DOHH2 (cell line): ENCODE measurements around the gene WDFY3.

Experiments used
- H3F3A ChIP-seq: fragments of 200-600 bp; sonication (generic), shearing (Covaris generic); 2 replicates; pipeline ENCODE4 v1.6.0; 2016; ENCODE audit warnings: antibody characterized with exemption, mild to moderate bottlenecking; ENCODE audit not compliant: control insufficient read depth, insufficient read depth
- H3K27ac ChIP-seq: fragments of 200-600 bp; sonication (generic); 2 replicates; pipeline ENCODE4 v1.5.1; 2014; ENCODE audit warnings: low read depth, mild to moderate bottlenecking, low read length, moderate library complexity
- H3K27me3 ChIP-seq: fragments of 200-600 bp; sonication (generic); 2 replicates; pipeline ENCODE4 v1.6.1; 2014; ENCODE audit warnings: mild to moderate bottlenecking, low read length, mixed read lengths; ENCODE audit not compliant: control insufficient read depth
- H3K36me3 ChIP-seq: fragments of 200-600 bp; sonication (generic); 2 replicates; pipeline ENCODE4 v1.6.1; 2014; ENCODE audit warnings: mild to moderate bottlenecking, low read length, moderate library complexity, mixed read lengths; ENCODE audit not compliant: control insufficient read depth
- H3K4me1 ChIP-seq: fragments of 200-600 bp; sonication (generic); 2 replicates; pipeline ENCODE4 v1.6.1; 2014; ENCODE audit warnings: mild to moderate bottlenecking, low read length, mixed read lengths; ENCODE audit not compliant: control insufficient read depth
- H3K4me2 ChIP-seq: fragments of 200-600 bp; sonication (generic); 2 replicates; pipeline ENCODE4 v1.6.0; 2014; ENCODE audit warnings: mild to moderate bottlenecking, low read length, moderate library complexity
- H3K4me3 ChIP-seq: fragments of 200-600 bp; sonication (generic); 2 replicates; pipeline ENCODE4 v1.5.1; 2014; ENCODE audit warnings: mild to moderate bottlenecking, low read length, mixed read lengths
- H3K79me2 ChIP-seq: fragments of 200-600 bp; sonication (generic); 2 replicates; pipeline ENCODE4 v1.6.1; 2014; ENCODE audit warnings: mild to moderate bottlenecking, low read length, mixed read lengths; ENCODE audit not compliant: control insufficient read depth
- H3K9me2 ChIP-seq: fragments of 200-600 bp; sonication (generic); replicated peaks from 2 replicates; pipeline ENCODE4 v1.6.1; 2014; ENCODE audit warnings: mild to moderate bottlenecking, low read length, mixed read lengths; ENCODE audit not compliant: control insufficient read depth
- H3K9me3 ChIP-seq: fragments of 200-600 bp; sonication (generic); 2 replicates; pipeline ENCODE4 v1.6.1; 2014; ENCODE audit warnings: antibody characterized with exemption, low read length, mixed read lengths; ENCODE audit not compliant: control insufficient read depth, insufficient read depth
- H4K20me1 ChIP-seq: fragments of 200-600 bp; sonication (generic); 2 replicates; pipeline ENCODE4 v1.6.0; 2014; ENCODE audit warnings: low read depth, mild to moderate bottlenecking, antibody characterized with exemption, low read length, moderate library complexity; ENCODE audit not compliant: control insufficient read depth, insufficient read depth
- EZH2phosphoT487 ChIP-seq: fragments of 200-600 bp; sonication (generic); IDR thresholded peaks from 2 replicates; pipeline ENCODE4 v1.6.1; 2017; ENCODE audit warnings: borderline replicate concordance, mild to moderate bottlenecking, antibody characterized with exemption, low read length, moderate library complexity, mixed read lengths
- TF ChIP-seq, protein P1 (sequence below): fragments of 200-600 bp; sonication (generic); IDR thresholded peaks from one replicate; pipeline ENCODE4 v1.5.1; 2014; ENCODE audit warnings: antibody characterized with exemption, mild to moderate bottlenecking, low read depth, low read length; ENCODE audit not compliant: poor library complexity, severe bottlenecking

WDFY3 gene

DNA sequence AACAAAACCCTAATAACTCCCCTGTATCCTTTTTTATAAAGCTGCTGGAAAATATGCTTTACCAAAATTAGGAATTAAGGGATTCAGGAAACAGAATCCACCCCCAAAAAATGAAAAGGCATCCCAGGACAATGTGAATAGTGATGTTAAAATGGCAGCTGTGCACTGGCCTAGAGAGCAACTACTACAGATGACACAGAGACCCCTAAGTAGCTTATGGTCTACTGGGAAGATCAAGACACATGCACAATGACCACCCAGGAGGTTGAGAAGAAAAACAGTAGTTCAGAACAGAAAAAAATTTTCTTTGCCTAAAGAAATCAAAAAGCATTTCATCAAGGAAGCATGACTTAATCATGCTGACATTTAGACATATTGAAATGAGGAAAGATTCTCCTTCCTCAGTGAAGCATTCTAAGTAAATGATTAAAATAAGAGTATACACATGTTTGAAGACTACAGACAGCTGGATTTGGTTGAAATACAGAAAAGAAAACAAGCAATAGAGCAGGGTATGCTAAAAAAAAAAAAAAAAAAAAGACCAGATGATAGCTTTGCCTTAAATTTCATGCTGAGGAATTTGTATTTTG lies 117.3 kb downstream of the WDFY3 start:
- no peaks in the 10 kb centered on the region for H3K36me3 ChIP-seq
- H3K79me2 ChIP-seq: no peaks in the 10 kb centered on the region
- no peaks in the 10 kb centered on the region for H3K4me1 ChIP-seq
- H3F3A ChIP-seq: no peaks in the 10 kb centered on the region
- no peak overlapping the region for H3K4me3 ChIP-seq
- H3K27me3 ChIP-seq: no peaks in the 10 kb centered on the region
- TF ChIP-seq, protein P1, sequence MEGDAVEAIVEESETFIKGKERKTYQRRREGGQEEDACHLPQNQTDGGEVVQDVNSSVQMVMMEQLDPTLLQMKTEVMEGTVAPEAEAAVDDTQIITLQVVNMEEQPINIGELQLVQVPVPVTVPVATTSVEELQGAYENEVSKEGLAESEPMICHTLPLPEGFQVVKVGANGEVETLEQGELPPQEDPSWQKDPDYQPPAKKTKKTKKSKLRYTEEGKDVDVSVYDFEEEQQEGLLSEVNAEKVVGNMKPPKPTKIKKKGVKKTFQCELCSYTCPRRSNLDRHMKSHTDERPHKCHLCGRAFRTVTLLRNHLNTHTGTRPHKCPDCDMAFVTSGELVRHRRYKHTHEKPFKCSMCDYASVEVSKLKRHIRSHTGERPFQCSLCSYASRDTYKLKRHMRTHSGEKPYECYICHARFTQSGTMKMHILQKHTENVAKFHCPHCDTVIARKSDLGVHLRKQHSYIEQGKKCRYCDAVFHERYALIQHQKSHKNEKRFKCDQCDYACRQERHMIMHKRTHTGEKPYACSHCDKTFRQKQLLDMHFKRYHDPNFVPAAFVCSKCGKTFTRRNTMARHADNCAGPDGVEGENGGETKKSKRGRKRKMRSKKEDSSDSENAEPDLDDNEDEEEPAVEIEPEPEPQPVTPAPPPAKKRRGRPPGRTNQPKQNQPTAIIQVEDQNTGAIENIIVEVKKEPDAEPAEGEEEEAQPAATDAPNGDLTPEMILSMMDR: no peak
- no peak for TF ChIP-seq EZH2phosphoT487
- H3K27ac ChIP-seq: no peak overlapping the region
- no peaks in the 10 kb centered on the region for H4K20me1 ChIP-seq
- H3K9me3 ChIP-seq: no peaks in the 10 kb centered on the region
- no peak overlapping the region for H3K4me2 ChIP-seq
- no peaks in the 10 kb centered on the region for H3K9me2 ChIP-seq

DNA sequence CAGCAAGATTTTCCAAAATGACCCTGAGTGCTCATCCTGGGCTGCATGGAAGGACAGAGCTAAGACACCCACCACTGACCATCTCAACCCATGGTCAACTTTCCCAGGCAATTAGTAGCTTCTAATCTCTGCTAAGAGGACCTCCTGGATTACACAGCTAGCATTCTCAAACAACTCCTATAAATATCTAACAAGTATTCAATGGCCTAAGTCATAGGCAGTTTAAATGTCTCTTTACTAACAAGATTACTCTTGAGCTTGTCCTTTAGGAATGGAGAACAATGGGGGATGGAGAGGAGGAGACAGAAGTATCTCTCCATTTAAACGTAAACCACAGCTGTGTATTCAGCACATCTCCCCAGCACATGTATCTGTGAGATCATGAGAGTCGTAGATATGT lies 118.1 kb downstream of the WDFY3 start:
- H3K4me2 ChIP-seq: no peak overlapping the region
- no peaks in the 10 kb centered on the region for H3K4me1 ChIP-seq
- no peaks in the 10 kb centered on the region for H3F3A ChIP-seq
- H3K27me3 ChIP-seq: no peaks in the 10 kb centered on the region
- H3K9me3 ChIP-seq: no peaks in the 10 kb centered on the region
- H3K36me3 ChIP-seq: no peaks in the 10 kb centered on the region
- no peaks in the 10 kb centered on the region for H4K20me1 ChIP-seq
- no peak overlapping the region for H3K27ac ChIP-seq
- H3K79me2 ChIP-seq: no peaks in the 10 kb centered on the region
- TF ChIP-seq EZH2phosphoT487: no peak
- TF ChIP-seq, protein P1: no peak
- H3K9me2 ChIP-seq: no peaks in the 10 kb centered on the region
- no peak overlapping the region for H3K4me3 ChIP-seq

DNA sequence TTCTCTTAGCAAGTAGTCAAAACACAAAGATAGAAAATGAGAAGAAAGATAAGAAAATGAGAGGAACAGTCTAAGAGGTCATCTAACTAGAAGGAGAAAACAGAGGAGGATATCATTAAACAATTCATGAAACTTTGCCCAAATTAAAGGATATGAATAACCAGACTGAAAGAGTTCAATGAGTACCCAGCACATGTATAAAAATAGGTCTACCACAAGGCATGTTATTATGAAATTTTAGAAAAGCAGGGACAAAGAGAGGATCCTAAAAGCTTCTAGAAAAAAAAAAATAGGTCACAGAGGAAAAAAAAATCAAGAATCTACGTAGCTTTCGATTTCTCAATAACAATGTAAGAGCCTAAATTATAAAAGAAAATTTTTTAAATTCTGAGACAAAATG lies 118.5 kb downstream of the WDFY3 start:
- no peak overlapping the region for H3K4me3 ChIP-seq
- H3K36me3 ChIP-seq: no peaks in the 10 kb centered on the region
- H3F3A ChIP-seq: no peaks in the 10 kb centered on the region
- no peaks in the 10 kb centered on the region for H3K9me3 ChIP-seq
- no peak overlapping the region for H3K4me2 ChIP-seq
- no peak overlapping the region for H3K27ac ChIP-seq
- TF ChIP-seq, protein P1: no peak
- no peak for TF ChIP-seq EZH2phosphoT487
- H3K27me3 ChIP-seq: no peaks in the 10 kb centered on the region
- no peaks in the 10 kb centered on the region for H3K9me2 ChIP-seq
- no peaks in the 10 kb centered on the region for H3K79me2 ChIP-seq
- H3K4me1 ChIP-seq: no peaks in the 10 kb centered on the region
- no peaks in the 10 kb centered on the region for H4K20me1 ChIP-seq
